Measurements from ENCODE around the gene ST6GALNAC6. TPM values are rescaled to one million over a fixed set of nuclear protein-coding genes. Genes with fewer than 3 reads are reported as not detected.

Gene ST6GALNAC6
- polyA plus RNA-seq, 2 of the 4 experiments (the other 2 are of a cell fraction) = 8.2 to 25.2 TPM

- ATAC-seq = no peak
- Histone ChIP-seq H3K9me3 (no peaks in the 10 kb centered on the region), H3K4me3 (no peak overlapping the region), H3K4me1 (peaks cover 64% of the 10 kb centered on the region), H3K27ac (peak overlapping the region; percentile 79 to 90; a peak in 5 of 6 replicates), H3K4me2 (no peak overlapping the region)
- no peak for DNase-seq (ENCODE audit: low read depth in 1 of 2, low spot score in 1 of 2)
- TF ChIP-seq MAFK (IDR thresholded peaks at IDR 0.05; ENCODE audit: partially characterized antibody) (no peak), POLR2AphosphoS2 (conservative IDR thresholded peaks at IDR 0.05; ENCODE audit: low read length) (no peak), ZFP36 (IDR thresholded peaks at IDR 0.05; ENCODE audit: borderline replicate concordance, partially characterized antibody) (peak; percentile 49)
- WGBS (ENCODE audit: missing lambda C conversion rate) = 87% methylated on average over 7 of the region's 7 CpGs
- no peak for FAIRE-seq
- ChIA-PET CTCF (interaction anchor here (0.5 to 7.0 kb wide), 77 partner anchors 7 to 705 kb away, joined by 3 to 83 read pairs (median 5); partner anchors contain the start of genes AK1, CDK9, DPM2 and PIP5KL1), POLR2A (interaction anchor here (0.5 kb wide), 1 partner anchor 421 kb away, joined by 3 read pairs; no protein-coding TSS in a partner anchor)
Measured at GRCh38 chr9:127920794-127921193, 21.4 kb upstream of the ST6GALNAC6 start.

DNA sequence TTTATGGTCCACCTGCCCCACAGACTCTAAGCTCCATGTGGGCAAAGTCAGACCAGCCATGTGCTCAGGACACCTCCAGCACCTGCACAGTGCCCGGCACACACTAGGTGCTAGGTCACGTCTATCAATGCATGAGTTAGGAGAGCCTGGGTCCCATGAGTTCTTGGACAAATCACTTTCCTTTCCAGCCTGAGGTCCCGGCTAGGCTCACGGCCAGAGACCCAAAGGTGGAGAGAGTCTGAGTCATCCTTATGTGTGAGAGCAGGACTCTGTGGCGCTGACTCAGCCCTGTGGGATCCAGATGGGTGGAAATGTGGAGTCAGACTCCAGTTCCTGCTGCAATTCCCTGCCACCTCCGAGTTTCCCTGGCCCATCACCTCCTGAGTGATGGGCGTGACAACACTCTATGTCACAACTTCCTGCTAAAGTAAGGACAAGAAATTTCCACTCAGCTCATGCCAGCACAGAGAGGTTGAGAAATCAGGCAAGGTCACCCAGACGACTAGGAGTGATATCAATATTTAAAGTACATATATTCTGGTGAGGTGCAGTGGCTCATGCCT lies 19.9 kb upstream of the ST6GALNAC6 start:
- ChIA-PET CTCF (interaction anchor here (0.6 to 7.0 kb wide), 15 partner anchors 10 to 430 kb away, joined by 3 to 83 read pairs (median 16); partner anchors contain the start of genes CDK9, PIP5KL1 and TOR2A), POLR2A (interaction anchor here (0.7 kb wide), 1 partner anchor 11 kb away, joined by 3 read pairs; the partner anchor contains the start of gene PIP5KL1)
- H3K4me1 ChIP-seq = peaks cover 73% of the 10 kb centered on the region
- DNase-seq (ENCODE audit: low read depth in 1 of 2, low spot score in 1 of 2) (peak; percentile 98), ATAC-seq (peak; percentile 78 to 82), FAIRE-seq (peak; percentile 80)
- TF ChIP-seq CBX2 (IDR thresholded peaks at IDR 0.05; ENCODE audit: borderline replicate concordance, low read depth) (no peak), CBX8 (IDR thresholded peaks at IDR 0.05) (no peak), JUN (IDR thresholded peaks at IDR 0.05) (peak; percentile 82 to 83; a peak in 4 of 5 replicates), FOXS1 (CRISPR knock-in tag; IDR thresholded peaks at IDR 0.05) (no peak), FOSL2 (IDR thresholded peaks at IDR 0.05) (peak; percentile 88), FOSL2 (CRISPR knock-in tag; IDR thresholded peaks at IDR 0.05) (peak; percentile 99), MYC (IDR thresholded peaks at IDR 0.05; ENCODE audit: borderline replicate concordance, low read length) (peak; percentile 43; the same call in 1 of the 2 replicates), GATA3 (IDR thresholded peaks at IDR 0.05; ENCODE audit: borderline replicate concordance) (peak; percentile 71; the same call in 1 of the 2 replicates), MAFK (IDR thresholded peaks at IDR 0.05; ENCODE audit: partially characterized antibody) (peak; percentile 99), ZNF302 (CRISPR knock-in tag; IDR thresholded peaks at IDR 0.05) (no peak), ZFP36 (IDR thresholded peaks at IDR 0.05; ENCODE audit: borderline replicate concordance, partially characterized antibody) (peak; percentile 87), TP53 (CRISPR knock-in tag; IDR thresholded peaks at IDR 0.05) (no peak), MAX (IDR thresholded peaks at IDR 0.05) (peak; percentile 89), EP300 (IDR thresholded peaks at IDR 0.05) (peak; percentile 58 to 67; a peak in 2 of 5 replicates), CEBPB (IDR thresholded peaks at IDR 0.05) (peak; percentile 91 to 97), HEYL (CRISPR knock-in tag; IDR thresholded peaks at IDR 0.05) (no peak), JUNB (IDR thresholded peaks at IDR 0.05) (peak; percentile 84)
- TF ChIP-seq, protein P1, sequence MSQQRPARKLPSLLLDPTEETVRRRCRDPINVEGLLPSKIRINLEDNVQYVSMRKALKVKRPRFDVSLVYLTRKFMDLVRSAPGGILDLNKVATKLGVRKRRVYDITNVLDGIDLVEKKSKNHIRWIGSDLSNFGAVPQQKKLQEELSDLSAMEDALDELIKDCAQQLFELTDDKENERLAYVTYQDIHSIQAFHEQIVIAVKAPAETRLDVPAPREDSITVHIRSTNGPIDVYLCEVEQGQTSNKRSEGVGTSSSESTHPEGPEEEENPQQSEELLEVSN (IDR thresholded peaks at IDR 0.05; ENCODE audit: borderline replicate concordance, low read depth) = peak; percentile 44; the same call in 1 of the 2 replicates
- TF ChIP-seq, protein P2, sequence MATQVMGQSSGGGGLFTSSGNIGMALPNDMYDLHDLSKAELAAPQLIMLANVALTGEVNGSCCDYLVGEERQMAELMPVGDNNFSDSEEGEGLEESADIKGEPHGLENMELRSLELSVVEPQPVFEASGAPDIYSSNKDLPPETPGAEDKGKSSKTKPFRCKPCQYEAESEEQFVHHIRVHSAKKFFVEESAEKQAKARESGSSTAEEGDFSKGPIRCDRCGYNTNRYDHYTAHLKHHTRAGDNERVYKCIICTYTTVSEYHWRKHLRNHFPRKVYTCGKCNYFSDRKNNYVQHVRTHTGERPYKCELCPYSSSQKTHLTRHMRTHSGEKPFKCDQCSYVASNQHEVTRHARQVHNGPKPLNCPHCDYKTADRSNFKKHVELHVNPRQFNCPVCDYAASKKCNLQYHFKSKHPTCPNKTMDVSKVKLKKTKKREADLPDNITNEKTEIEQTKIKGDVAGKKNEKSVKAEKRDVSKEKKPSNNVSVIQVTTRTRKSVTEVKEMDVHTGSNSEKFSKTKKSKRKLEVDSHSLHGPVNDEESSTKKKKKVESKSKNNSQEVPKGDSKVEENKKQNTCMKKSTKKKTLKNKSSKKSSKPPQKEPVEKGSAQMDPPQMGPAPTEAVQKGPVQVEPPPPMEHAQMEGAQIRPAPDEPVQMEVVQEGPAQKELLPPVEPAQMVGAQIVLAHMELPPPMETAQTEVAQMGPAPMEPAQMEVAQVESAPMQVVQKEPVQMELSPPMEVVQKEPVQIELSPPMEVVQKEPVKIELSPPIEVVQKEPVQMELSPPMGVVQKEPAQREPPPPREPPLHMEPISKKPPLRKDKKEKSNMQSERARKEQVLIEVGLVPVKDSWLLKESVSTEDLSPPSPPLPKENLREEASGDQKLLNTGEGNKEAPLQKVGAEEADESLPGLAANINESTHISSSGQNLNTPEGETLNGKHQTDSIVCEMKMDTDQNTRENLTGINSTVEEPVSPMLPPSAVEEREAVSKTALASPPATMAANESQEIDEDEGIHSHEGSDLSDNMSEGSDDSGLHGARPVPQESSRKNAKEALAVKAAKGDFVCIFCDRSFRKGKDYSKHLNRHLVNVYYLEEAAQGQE (IDR thresholded peaks at IDR 0.05) = no peak
- TF ChIP-seq, protein P3, sequence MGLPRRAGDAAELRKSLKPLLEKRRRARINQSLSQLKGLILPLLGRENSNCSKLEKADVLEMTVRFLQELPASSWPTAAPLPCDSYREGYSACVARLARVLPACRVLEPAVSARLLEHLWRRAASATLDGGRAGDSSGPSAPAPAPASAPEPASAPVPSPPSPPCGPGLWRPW (IDR thresholded peaks at IDR 0.05) = peak; percentile 50; the same call in 1 of the 2 replicates
- peak overlapping the region; percentile 82 to 90 for H3K27ac ChIP-seq
- H3K9me3 ChIP-seq = no peaks in the 10 kb centered on the region
- H3K4me2 ChIP-seq = peak overlapping the region; percentile 55
- no peak overlapping the region for H3K4me3 ChIP-seq
- WGBS (ENCODE audit: missing lambda C conversion rate) = under 1% methylated on average over 8 of the region's 8 CpGs
